HG02610 (cell line): ENCODE results near the gene NOX1.
"Not testable (repeated sequence)": the region's sequence is repeated elsewhere in the genome, so short reads cannot be mapped to it uniquely, and the experiment has no call there.

Source experiments
- ATAC-seq: cut with Tn5 transposase; IDR thresholded peaks from one replicate; pipeline ENCODE4 v1.9.1; 2021; ENCODE audit warnings: mild to moderate bottlenecking, moderate library complexity; ENCODE audit not compliant: unreplicated experiment

The NOX1 gene

DNA sequence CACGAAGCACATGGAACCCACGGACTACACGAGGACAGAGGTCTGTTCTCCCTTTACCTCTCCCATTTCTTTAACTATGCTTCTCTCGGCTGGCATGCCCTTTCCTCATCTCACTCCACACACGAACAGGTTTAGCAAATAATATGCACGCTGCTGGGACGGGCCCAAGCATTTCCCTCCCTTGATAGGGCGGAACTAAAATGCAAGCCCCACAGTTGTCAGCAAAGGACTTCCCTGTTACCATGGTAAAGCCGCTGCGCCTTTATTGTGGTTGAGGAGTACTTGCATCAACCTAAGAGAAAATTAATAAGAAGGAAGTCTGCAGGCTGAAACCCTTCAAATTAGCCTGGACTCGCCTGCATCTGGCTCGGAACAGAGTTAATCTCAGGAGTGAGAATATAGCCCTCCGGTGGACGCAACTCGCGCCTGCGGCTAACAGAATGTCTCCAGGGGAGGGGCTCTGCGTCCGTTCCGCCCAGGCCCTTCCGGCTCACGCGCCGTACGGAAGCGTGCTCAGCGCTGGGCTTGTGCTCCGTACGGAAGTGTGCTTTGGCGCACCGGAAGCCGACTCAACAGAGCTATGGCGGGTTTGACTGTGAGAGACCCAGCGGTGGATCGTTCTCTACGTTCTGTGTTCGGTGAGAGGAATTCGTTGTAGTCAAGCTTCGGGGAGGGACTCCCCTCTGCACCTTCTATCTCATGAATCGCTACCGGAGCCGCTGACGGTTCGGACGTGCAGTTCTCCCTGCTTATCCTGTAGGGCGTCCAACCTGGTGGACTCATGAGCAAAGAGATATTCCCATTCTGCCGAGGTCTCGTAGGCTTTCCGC, 54.1 kb downstream of the NOX1 start, which contains the start of gene CSTF2:
Gene CSTF2 (plus strand): TSS at position 555 of the 830 bp plus-strand sequence. CDS start 26 bp downstream, at position 581.
- ATAC-seq, result peak; percentile 100

DNA sequence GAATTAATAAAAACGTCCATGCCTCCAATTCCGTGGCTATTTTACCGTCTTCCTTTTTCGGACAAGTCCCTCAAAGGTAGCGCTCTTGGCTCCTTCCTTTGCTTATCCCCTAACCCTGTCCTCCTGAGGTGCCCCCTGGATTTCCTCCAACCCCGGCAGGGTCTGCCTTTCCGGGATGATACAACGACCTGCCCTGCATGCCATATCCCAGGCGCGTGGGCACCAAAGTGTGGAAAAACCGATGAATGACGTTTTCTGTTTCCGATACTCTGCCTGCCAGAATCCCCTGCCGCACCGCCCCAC, 54.7 kb downstream of the NOX1 start:
- ATAC-seq, result no peak

DNA sequence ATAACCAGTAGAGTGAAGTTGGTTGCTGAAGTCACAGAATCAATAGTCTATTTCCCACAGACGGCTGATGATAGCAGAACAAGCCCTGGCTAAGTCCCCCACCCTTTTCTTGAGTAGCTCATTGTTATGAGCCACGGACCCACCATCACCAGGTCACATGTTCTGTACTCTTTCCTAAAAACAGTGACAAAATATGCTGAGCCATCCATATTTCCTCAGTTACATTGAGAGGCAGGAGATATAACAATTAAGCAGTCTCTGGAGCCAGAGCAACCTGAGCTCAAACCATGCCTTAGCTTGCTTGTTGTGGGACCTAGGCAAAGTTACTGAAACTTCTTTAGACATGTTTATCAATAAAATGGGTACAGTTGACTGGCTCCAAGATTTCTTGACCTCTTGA, 56.8 kb downstream of the NOX1 start:
- ATAC-seq, result no peak

DNA sequence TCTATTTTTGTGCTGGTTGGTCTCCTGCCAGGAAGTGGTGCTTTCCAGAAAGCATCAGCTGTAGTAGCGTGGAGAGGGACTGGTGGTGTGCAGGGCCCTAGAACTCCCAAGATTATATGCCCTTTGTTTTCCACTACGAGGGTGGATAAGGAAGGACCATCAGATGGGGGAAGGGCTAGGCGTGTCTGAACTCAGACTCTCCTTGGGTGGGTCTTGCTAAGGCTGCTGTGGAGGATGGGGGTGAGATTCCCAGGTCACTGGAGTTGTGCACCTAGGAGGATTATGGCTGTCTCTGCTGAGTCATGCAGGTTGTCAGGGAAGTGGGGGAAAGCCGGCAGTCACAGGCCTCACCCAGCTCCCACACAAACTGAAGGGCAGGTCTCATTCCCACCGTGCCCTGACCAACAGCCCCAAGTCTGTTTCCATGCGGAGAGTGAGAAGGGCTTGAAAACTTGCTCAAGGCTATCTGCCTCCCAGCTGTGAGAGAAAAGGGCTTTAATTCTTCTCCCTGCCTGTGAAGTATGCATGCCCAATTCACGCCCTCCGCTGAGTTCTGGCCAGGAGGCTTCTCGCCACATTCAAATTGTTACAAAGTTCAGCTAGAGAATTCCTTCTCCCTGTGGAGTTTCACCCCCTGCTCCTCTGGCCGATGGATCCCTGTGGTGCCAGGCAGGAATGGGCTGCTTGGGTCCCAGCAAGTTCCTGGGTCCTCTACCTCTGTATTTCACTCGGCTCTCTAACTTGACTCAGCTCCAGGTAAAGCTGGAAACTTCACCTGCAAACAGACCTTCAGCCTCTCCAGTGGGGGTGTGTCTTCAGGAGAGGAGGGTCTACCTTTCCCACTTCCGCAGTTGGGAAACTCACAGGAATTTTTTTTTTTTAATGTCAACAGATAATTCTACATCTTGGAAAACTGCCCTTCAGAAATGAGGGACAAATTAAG, 61.7 kb downstream of the NOX1 start:
- no peak for ATAC-seq

DNA sequence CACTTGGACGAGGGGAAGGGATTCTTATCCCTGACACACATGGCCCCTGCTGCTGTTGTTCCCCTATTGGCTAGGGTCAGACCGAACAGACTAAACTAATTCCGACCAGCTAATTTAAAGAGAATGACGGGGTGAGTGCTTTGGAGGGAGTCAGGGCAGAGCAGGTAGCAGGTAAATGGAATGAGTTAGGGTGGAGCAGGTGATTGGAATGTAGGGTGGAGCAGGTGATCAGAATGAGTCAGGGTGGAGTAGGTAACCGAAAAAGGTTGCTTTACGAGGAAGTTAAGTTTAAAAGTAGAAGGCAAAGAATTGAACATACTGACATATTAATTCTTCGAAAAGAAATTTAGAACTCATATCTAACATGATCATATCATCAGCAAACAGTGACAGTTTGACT, 65.9 kb downstream of the NOX1 start:
- ATAC-seq, result not testable (repeated sequence)

DNA sequence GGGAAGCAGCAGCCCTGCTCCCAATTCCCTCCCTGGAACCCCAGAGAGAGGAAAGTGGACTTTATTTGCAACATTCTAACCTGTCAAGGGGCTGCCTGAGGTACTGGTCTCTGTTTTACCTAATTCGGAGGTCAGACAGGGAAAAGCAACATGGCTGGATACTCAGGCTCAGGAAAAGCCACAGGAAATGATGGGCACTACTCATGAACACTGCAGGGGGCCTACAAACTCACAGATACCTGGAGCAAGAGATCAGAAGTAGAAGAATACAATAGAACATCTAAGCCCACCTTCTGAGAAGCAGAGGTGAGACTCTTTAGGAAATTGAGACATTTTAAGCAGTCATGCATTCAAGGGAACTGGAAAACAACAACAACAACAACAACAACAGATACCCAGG, 69.4 kb downstream of the NOX1 start:
- no peak for ATAC-seq

DNA sequence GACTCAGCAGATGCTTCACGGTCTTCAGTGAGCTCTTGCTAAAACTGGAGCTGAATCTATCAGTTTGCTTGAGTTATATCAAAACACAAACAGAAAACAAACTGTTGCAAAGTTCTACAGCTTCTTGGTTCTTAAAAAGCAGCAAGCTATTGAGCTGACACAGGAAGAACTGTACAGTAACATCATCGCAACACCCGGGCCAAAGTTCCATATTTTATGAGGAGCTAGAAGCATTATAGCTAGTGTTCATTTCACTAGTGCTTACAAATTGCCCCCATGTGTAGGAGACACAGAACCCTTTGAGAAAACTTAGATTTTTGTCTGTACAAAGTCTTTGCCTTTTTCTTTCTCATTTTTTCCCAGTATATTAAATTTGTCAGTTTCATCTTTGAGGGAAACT, 71.3 kb downstream of the NOX1 start:
- no peak for ATAC-seq

DNA sequence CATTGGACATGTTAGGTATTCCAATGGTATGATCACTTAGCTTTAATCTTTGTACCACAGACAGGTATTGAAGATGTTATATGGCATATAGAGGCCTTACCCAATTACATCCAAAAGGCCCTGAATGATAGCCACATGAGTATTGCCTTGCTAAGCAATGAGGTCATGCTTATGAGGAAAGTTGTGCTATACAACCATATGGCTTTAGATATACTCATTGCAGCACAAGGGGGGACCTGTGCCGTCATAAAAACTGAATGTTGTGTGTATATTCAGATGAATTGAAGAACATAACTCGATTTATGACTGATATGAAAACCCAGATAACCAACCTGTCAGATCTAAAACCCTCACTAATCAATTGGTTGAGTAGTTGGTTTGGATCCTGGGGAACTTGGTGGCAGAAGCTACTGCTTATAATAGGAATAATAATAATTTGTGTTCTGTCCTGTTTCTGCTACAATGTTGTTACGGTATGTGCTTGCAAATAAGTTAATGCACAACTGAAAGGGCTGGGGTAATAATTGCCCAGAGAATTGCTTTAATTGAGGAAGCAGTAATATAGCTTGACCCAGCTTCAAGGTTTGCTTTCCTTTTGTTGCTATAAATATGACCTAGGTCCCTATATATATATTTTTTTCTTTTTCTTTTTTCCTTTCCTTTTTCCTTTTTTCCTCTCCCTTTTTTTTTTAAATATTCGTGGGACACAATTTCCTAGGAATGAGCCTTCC, 75.5 kb downstream of the NOX1 start:
- no peak for ATAC-seq

DNA sequence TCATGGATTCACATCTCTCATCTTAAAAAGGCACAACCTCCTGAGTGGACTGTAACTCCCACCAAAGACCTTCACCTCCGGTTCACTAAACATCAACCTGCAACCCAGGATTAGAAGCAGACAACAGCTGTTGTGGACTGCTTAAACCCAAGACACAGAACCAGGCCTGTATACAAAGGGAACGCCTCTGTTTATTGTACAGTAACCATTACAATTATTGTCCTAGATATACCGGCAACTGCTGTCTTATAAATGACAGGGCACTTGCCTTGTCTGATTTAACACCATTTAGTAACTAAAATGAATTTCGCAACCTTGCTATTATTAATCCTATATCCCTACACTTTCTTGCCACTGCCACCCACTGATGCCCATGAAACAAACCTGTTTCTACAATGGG, 76.8 kb downstream of the NOX1 start:
- no peak for ATAC-seq

DNA sequence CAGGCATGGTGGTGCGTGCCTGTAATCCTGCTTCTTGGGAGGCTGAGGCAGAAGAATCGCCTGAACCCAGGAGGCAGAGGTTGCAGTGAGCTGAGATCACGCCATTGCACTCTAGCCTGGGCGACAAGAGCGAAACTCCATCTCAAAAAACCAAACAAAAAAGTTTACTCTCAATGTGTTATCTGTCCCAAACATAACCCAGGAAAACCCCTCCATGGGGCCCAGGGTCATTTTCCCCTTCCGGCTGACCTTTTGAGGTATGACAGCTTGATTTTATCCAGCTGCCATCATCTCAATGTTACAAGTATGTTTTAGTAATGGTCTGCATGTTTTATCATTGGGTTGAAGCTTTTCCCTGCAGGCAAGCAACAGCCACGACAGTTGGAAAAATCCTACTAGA, 77.8 kb downstream of the NOX1 start:
- not testable (repeated sequence) for ATAC-seq
